Sigmoid colon (tissue), 4 donors: ENCODE data around the gene KMT2D.

Experiments
- EP300 ChIP-seq, 4 donors: sonication (generic); formaldehyde crosslinking; IDR thresholded peaks; one replicate each; pipeline ENCODE4 v1.6.1; 2017; ENCODE audit warnings: antibody characterized with exemption in 4 of 4
- POLR2A ChIP-seq, 2 donors: fragments of 450-650 bp; IDR thresholded peaks; one replicate each; pipeline ENCODE4 v1.6.1; 2016; ENCODE audit warnings: antibody characterized with exemption in 2 of 2, mild to moderate bottlenecking in 2 of 2, moderate library complexity in 2 of 2
- POLR2AphosphoS5 ChIP-seq, 4 donors: sonication (generic); formaldehyde crosslinking; IDR thresholded peaks; one replicate each; pipeline ENCODE4 v1.6.1; 2017; ENCODE audit warnings: antibody characterized with exemption in 4 of 4
- TF ChIP-seq, protein P1 (sequence below), 4 experiments: fragments of 450-650 bp in 3 of 4; fragments of 200-600 bp in 1 of 4; IDR thresholded peaks; one replicate each; pipeline ENCODE4 v1.5.1; 2016 to 2019; ENCODE audit warnings: antibody characterized with exemption in 4 of 4, mild to moderate bottlenecking in 3 of 4, moderate library complexity in 2 of 4

DNA sequence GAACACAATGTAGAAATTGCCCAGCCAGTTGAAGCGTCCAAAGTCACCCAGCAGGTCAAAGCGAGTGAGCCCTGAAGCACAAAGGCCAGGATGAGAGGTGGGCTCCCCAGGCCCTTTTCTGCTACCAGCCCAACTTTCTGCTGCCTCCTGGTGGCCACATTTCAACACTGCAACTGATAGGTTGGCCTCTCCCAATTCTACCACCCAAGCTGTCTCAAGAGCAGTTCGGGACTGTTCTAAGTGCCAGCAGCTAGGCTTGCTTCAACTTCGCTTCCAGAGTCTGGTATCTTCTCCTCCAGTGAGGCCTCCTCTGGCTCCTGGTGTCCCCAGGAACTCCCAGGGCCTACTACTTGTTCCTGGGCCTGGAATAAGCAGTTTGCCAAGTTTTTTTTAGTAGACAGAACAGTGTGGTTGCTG is 37.4 kb upstream of the KMT2D start:
- TF ChIP-seq, protein P1, sequence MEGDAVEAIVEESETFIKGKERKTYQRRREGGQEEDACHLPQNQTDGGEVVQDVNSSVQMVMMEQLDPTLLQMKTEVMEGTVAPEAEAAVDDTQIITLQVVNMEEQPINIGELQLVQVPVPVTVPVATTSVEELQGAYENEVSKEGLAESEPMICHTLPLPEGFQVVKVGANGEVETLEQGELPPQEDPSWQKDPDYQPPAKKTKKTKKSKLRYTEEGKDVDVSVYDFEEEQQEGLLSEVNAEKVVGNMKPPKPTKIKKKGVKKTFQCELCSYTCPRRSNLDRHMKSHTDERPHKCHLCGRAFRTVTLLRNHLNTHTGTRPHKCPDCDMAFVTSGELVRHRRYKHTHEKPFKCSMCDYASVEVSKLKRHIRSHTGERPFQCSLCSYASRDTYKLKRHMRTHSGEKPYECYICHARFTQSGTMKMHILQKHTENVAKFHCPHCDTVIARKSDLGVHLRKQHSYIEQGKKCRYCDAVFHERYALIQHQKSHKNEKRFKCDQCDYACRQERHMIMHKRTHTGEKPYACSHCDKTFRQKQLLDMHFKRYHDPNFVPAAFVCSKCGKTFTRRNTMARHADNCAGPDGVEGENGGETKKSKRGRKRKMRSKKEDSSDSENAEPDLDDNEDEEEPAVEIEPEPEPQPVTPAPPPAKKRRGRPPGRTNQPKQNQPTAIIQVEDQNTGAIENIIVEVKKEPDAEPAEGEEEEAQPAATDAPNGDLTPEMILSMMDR (IDR thresholded peaks at IDR 0.05): peak; percentile 41 to 86 (median 72)
- TF ChIP-seq POLR2A (IDR thresholded peaks at IDR 0.05) (no peak), EP300 (IDR thresholded peaks at IDR 0.05) (no peak), POLR2AphosphoS5 (IDR thresholded peaks at IDR 0.05) (no peak)
